Prostate gland (tissue), 2 donors: ENCODE data around the gene PPM1N. TPM values are rescaled to one million over a fixed set of nuclear protein-coding genes. Genes with fewer than 3 reads are reported as not detected.

Experiments
- DNase-seq: peaks from one replicate; pipeline ENCODE4 v3.0.0-alpha.2; 2019; ENCODE audit warnings: low spot score
- H3K27ac ChIP-seq, 2 donors: fragments of 200-600 bp; sonication (generic); 2 replicates each; pipeline ENCODE4 v1.5.1; 2017 to 2019
- H3K27me3 ChIP-seq: fragments of 200-600 bp; sonication (generic); replicated peaks from 2 replicates; pipeline ENCODE4 v1.5.1; 2019; ENCODE audit not compliant: insufficient read depth
- H3K36me3 ChIP-seq, 2 donors: fragments of 200-600 bp; sonication (generic); 1 replicate in 1 of 2; 2 replicates in 1 of 2; pipeline versions ENCODE4 v1.5.1 to v1.8.1; 2017 to 2019
- H3K4me1 ChIP-seq: fragments of 200-600 bp; sonication (generic); replicated peaks from 2 replicates; pipeline ENCODE4 v1.5.1; 2019
- H3K4me3 ChIP-seq, 2 donors: fragments of 200-600 bp; sonication (generic); 2 replicates each; pipeline ENCODE4 v1.5.1; 2017 to 2019
- H3K9me3 ChIP-seq: fragments of 200-600 bp; sonication (generic); 2 replicates; pipeline ENCODE4 v1.5.1; 2017
- CTCF ChIP-seq, 4 experiments: fragments of 200-600 bp in 2 of 4; fragments of 450-650 bp in 2 of 4; sonication (generic) in 2 of 4; IDR thresholded peaks; 1 replicate in 3 of 4; 2 replicates in 1 of 4; pipeline ENCODE4 v1.5.1; 2016 to 2019; ENCODE audit warnings: antibody characterized with exemption in 4 of 4, mild to moderate bottlenecking in 2 of 4, moderate library complexity in 2 of 4
- POLR2A ChIP-seq: fragments of 450-650 bp; IDR thresholded peaks from one replicate; pipeline ENCODE4 v1.6.1; 2016; ENCODE audit warnings: antibody characterized with exemption, mild to moderate bottlenecking
- POLR2AphosphoS5 ChIP-seq: sonication (generic); formaldehyde crosslinking; IDR thresholded peaks from one replicate; pipeline ENCODE4 v1.6.1; 2017; ENCODE audit warnings: antibody characterized with exemption
- WGBS: methylation state at CpG from one replicate; pipeline ENCODE4 v1.1.5; 2018; 5-methylcytosine and 5-hydroxymethylcytosine counted together
- intact Hi-C: fragments of 100-400 bp; cut with DNase I; formaldehyde crosslinking; loops from one replicate; pipeline ENCODE4 v1.14.2; 2022
- total RNA-seq, 2 donors: library from RNA; depleted of rRNA; stranded (reverse); fragments of >200 nt; gene quantifications; one replicate each; pipeline ENCODE4 v1.1.0, GENCODE V29; 2016

The PPM1N gene, protein sequence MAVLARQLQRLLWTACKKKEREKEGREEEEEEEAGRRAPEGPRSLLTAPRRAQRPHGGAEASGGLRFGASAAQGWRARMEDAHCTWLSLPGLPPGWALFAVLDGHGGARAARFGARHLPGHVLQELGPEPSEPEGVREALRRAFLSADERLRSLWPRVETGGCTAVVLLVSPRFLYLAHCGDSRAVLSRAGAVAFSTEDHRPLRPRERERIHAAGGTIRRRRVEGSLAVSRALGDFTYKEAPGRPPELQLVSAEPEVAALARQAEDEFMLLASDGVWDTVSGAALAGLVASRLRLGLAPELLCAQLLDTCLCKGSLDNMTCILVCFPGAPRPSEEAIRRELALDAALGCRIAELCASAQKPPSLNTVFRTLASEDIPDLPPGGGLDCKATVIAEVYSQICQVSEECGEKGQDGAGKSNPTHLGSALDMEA
- total RNA-seq: 1 to 10 TPM in 1 of 2 donors, under 1 TPM in 1; 0.36 to 1.8 TPM

- Histone ChIP-seq H3K9me3 (no peaks in the 10 kb centered on the region), H3K27ac (no peak within 1 kb of the TSS), H3K36me3 (no peaks in the 10 kb centered on the region), H3K4me3 (peak within 1 kb of the TSS; percentile 49 to 59), H3K27me3 (no peaks in the 10 kb centered on the region), H3K4me1 (no peaks in the 10 kb centered on the region)
- WGBS: under 1% methylated on average over 53 of the region's 89 CpGs
- no peak for DNase-seq
- peak in 1 of 4 experiments; percentile 18 for TF ChIP-seq CTCF (IDR thresholded peaks at IDR 0.05)
- no peak for TF ChIP-seq POLR2A
- intact Hi-C loops: no loop called here
Measured at GRCh38 chr19:45498411-45499195, at the start of gene PPM1N. TSS of gene PPM1N (plus strand) at chr19:45498443. CDS start at chr19:45498473, 30 bp downstream.

DNA sequence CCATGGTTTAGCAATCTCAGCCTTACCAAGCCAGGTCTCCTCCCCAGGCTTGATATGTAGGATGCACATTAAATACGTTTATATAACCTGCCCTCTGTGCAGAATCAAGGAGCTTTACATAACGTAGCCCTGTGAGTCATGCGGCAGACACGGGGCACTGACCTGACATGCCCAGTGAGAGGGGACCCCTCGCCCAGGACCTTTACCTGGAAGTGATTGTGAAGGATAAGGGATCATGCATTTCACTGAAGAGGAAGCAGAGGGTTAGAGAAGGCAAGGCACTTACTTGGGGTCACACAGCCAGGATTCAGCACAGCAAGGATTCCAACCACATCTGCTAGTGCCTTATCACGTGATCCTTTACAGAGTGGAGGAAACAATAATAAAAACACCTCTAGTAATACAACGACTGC, 49.4 kb upstream of the PPM1N start:
- H3K4me1 ChIP-seq: no peaks in the 10 kb centered on the region
- TF ChIP-seq POLR2AphosphoS5 (peak; percentile 10), POLR2A (no peak)
- no peak for DNase-seq
- intact Hi-C loops: no loop called here
- H3K36me3 ChIP-seq: no peaks in the 10 kb centered on the region
- no peak overlapping the region for H3K27ac ChIP-seq
- H3K27me3 ChIP-seq: no peaks in the 10 kb centered on the region
- H3K9me3 ChIP-seq: no peaks in the 10 kb centered on the region
- WGBS: 45% methylated on average over 7 of the region's 7 CpGs
- H3K4me3 ChIP-seq: no peak overlapping the region

GRCh38 chr19:45450012-45450333, 48.3 kb upstream of the PPM1N start:
- H3K9me3 ChIP-seq: no peaks in the 10 kb centered on the region
- no peak for DNase-seq
- WGBS: 31% methylated on average over 5 of the region's 5 CpGs
- peak overlapping the region; percentile 49 to 54 for H3K4me3 ChIP-seq
- H3K27ac ChIP-seq: peak overlapping the region; percentile 70 to 92
- no peak for TF ChIP-seq POLR2A
- TF ChIP-seq CTCF (IDR thresholded peaks at IDR 0.05): no peak
- no peak for TF ChIP-seq POLR2AphosphoS5
- H3K27me3 ChIP-seq: no peaks in the 10 kb centered on the region
- H3K4me1 ChIP-seq: no peaks in the 10 kb centered on the region
- intact Hi-C loops: no loop called here
- no peaks in the 10 kb centered on the region for H3K36me3 ChIP-seq

DNA sequence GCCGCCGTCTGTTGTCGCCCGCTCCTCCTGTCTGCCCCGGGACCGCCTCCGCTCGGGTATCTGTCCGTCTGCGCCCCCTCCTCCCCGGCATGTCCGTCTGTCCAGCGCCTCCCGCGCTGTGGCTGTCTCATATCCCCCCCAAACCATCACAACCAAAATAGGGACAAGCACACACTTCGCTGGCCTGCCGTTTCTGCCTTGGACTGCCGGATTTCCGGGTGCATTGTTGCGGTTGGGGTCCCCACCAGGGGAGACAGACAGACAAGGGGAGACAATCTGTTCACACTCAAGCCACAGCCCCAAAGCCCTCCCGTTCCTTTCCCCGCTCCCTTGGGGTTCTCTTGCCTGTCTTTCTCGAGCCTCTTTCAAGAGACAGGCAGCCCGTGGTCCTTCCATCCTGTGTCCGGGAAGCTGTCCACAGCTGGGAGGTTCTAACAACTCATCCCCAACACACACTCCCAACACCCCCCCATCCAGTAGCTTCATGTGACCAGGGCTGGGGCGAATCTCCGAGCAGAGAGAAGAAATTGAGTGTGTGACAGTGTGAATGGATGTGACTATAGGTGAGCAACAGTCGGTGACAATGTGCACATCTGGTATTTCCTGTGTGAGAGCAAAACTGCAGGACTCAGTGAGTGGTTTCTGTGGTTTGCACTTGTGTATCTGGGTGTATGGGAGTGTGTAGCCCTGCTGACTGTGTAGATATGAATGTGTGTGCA, 47.0 kb upstream of the PPM1N start:
- intact Hi-C loops: no loop called here
- Histone ChIP-seq H3K4me1 (peaks cover 10% of the 10 kb centered on the region), H3K27me3 (no peaks in the 10 kb centered on the region), H3K27ac (peak overlapping the region; percentile 92 to 96), H3K9me3 (no peaks in the 10 kb centered on the region), H3K4me3 (peak overlapping the region; percentile 49 to 54), H3K36me3 (no peaks in the 10 kb centered on the region)
- no peak for DNase-seq
- TF ChIP-seq CTCF (IDR thresholded peaks at IDR 0.05): no peak
- no peak for TF ChIP-seq POLR2A
- TF ChIP-seq POLR2AphosphoS5: peak; percentile 41
- WGBS: 4% methylated on average over 25 of the region's 28 CpGs

GRCh38 chr19:45451850-45452387, 46.3 kb upstream of the PPM1N start:
- 73% methylated on average over 12 of the region's 12 CpGs for WGBS
- Histone ChIP-seq H3K36me3 (no peaks in the 10 kb centered on the region), H3K9me3 (no peaks in the 10 kb centered on the region), H3K27me3 (no peaks in the 10 kb centered on the region), H3K4me1 (peaks cover 10% of the 10 kb centered on the region), H3K27ac (peak overlapping the region; percentile 92 to 96), H3K4me3 (no peak overlapping the region)
- no peak for TF ChIP-seq POLR2AphosphoS5
- no peak for TF ChIP-seq POLR2A
- TF ChIP-seq CTCF (IDR thresholded peaks at IDR 0.05): no peak
- no peak for DNase-seq
- intact Hi-C loops: no loop called here
